OCI-LY3 (cell line): Measurements from ENCODE around the gene LONP1.
"Not testable (repeated sequence)": the region's sequence is repeated elsewhere in the genome, so short reads cannot be mapped to it uniquely, and the experiment has no call there.

Source experiments
- CTCF ChIP-seq: fragments of 200-600, 300-600 bp; sonication (generic); IDR thresholded peaks from 2 replicates; pipeline ENCODE4 v1.5.1; 2014; ENCODE audit warnings: antibody characterized with exemption, low read length, low read depth
- EZH2phosphoT487 ChIP-seq: fragments of 200-600 bp; shearing (Covaris generic); IDR thresholded peaks from 2 replicates; pipeline ENCODE4 v1.6.1; 2018; ENCODE audit warnings: antibody characterized with exemption, mixed run types, low read depth

- not testable (repeated sequence) for TF ChIP-seq CTCF, EZH2phosphoT487
Observed at GRCh38 chr19:5733172-5733571, 13.2 kb upstream of the LONP1 start.
